ENCODE results near the gene PARL. TPM values are rescaled to one million over a fixed set of nuclear protein-coding genes. Genes with fewer than 3 reads are reported as not detected.

Gene PARL
- polyA plus RNA-seq, 2 of the 4 experiments (the other 2 are of a cell fraction): 45.9 to 71.6 TPM

DNA sequence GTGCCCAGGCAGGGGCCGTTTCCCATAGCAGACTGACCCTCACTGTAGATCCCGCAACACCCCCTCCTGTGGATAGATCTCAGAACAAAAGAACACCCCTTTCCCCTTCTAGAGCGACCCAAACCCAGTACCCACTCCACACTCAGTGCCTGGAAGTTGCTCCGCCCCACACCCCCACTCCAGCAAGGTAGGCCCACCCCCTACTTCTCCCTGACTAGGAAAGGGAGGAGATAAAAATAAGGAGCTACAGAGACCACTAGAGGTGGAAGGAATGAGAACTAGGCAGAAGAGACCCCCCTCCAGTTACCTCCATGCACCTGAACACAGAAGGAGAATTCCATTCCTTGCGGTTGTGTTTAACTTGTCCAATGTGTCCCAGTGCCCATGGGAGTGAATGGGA lies 30.2 kb upstream of the PARL start:
- POLR2A ChIA-PET: no interaction called here
- Histone ChIP-seq H3K9me3 (no peaks in the 10 kb centered on the region), H3K27ac (peak overlapping the region in 1 of 2 experiments; percentile 33; a peak in 2 of 6 replicates), H3K4me1 (peaks cover 11% of the 10 kb centered on the region; the same call in 2 of the 3 replicates), H3K4me2 (no peak overlapping the region), H3K4me3 (no peak overlapping the region)
- no peak for ATAC-seq
- DNase-seq (ENCODE audit: low read depth in 1 of 2, low spot score in 1 of 2): no peak
- FAIRE-seq: no peak
- CTCF ChIA-PET: interaction anchor here (0.8 to 1.3 kb wide), 2 partner anchors 11 to 18 kb away, joined by 3 to 4 read pairs; no protein-coding TSS in a partner anchor
- 85% methylated on average over 5 of the region's 5 CpGs for WGBS (ENCODE audit: missing lambda C conversion rate)
- TF ChIP-seq CEBPB (IDR thresholded peaks at IDR 0.05): no peak
- no peak for TF ChIP-seq MAFK (IDR thresholded peaks at IDR 0.05; ENCODE audit: partially characterized antibody)

- Histone ChIP-seq H3K4me3 (no peak overlapping the region), H3K27ac (peak overlapping the region in 1 of 2 experiments; percentile 11; a peak in 1 of 6 replicates), H3K4me1 (peaks cover 11% of the 10 kb centered on the region; the same call in 2 of the 3 replicates), H3K9me3 (no peaks in the 10 kb centered on the region), H3K4me2 (no peak overlapping the region)
- DNase-seq (ENCODE audit: low read depth in 1 of 2, low spot score in 1 of 2): no peak
- TF ChIP-seq JUN (IDR thresholded peaks at IDR 0.05) (no peak), ESRRA (IDR thresholded peaks at IDR 0.05; ENCODE audit: borderline replicate concordance, low read length) (no peak), CEBPB (IDR thresholded peaks at IDR 0.05) (no peak), RFX5 (IDR thresholded peaks at IDR 0.05) (no peak), PHF8 (IDR thresholded peaks at IDR 0.05; ENCODE audit: borderline replicate concordance, low read depth) (no peak), BHLHE40 (IDR thresholded peaks at IDR 0.05; ENCODE audit: low read depth, low read length) (no peak), TFCP2L1 (CRISPR knock-in tag; IDR thresholded peaks at IDR 0.05) (no peak), CBX2 (IDR thresholded peaks at IDR 0.05; ENCODE audit: borderline replicate concordance, low read depth) (no peak), CBX8 (IDR thresholded peaks at IDR 0.05) (no peak), RARB (CRISPR knock-in tag; IDR thresholded peaks at IDR 0.05) (no peak), PBX3 (IDR thresholded peaks at IDR 0.05) (no peak), HOXA7 (CRISPR knock-in tag; IDR thresholded peaks at IDR 0.05) (no peak), SMC3 (IDR thresholded peaks at IDR 0.05) (no peak)
- TF ChIP-seq, protein P1, sequence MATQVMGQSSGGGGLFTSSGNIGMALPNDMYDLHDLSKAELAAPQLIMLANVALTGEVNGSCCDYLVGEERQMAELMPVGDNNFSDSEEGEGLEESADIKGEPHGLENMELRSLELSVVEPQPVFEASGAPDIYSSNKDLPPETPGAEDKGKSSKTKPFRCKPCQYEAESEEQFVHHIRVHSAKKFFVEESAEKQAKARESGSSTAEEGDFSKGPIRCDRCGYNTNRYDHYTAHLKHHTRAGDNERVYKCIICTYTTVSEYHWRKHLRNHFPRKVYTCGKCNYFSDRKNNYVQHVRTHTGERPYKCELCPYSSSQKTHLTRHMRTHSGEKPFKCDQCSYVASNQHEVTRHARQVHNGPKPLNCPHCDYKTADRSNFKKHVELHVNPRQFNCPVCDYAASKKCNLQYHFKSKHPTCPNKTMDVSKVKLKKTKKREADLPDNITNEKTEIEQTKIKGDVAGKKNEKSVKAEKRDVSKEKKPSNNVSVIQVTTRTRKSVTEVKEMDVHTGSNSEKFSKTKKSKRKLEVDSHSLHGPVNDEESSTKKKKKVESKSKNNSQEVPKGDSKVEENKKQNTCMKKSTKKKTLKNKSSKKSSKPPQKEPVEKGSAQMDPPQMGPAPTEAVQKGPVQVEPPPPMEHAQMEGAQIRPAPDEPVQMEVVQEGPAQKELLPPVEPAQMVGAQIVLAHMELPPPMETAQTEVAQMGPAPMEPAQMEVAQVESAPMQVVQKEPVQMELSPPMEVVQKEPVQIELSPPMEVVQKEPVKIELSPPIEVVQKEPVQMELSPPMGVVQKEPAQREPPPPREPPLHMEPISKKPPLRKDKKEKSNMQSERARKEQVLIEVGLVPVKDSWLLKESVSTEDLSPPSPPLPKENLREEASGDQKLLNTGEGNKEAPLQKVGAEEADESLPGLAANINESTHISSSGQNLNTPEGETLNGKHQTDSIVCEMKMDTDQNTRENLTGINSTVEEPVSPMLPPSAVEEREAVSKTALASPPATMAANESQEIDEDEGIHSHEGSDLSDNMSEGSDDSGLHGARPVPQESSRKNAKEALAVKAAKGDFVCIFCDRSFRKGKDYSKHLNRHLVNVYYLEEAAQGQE (IDR thresholded peaks at IDR 0.05): no peak
- ChIA-PET CTCF (interaction anchor here (1.5 kb wide), 2 partner anchors 18 to 27 kb away, joined by 3 to 4 read pairs; no protein-coding TSS in a partner anchor), POLR2A (no interaction called here)
- no peak for ATAC-seq
- FAIRE-seq: no peak
- WGBS (ENCODE audit: missing lambda C conversion rate): 73% methylated on average over 5 of the region's 9 CpGs
These were observed 28.9 kb upstream of the PARL start for GRCh38 chr3:183913580-183913920.

DNA sequence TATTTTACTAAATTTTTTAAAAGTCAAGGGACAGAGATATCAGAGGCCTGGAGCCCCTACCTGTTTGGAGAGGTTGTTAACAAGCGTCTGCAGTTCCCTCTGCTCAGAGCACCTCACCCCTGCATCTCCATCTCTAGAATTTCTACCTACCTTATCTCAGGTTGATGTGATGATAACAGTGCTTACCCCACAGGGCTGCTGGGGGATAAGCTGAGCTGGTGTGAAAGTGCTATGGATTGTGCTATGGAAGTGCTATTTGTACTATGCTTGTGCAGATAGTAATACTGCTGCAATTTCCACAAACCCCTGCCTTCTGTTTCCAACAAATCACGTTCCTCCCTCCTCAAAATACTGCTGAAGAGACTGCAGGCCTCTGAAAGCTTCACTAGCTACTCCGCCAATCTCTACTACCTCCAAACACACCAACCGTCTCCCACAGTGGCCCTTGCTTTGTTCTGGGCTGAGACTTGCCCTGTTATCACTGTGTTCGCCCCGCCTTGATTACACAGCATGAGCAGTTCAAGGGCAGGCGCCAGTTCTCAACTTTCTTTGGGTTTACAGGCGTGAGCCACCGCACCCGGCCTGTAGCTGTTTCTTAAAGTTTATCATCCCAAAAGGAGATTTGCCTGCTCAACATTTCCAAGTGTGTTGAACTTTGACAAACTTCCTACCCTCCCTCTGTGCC lies 28.4 kb upstream of the PARL start:
- Histone ChIP-seq H3K9me3 (no peaks in the 10 kb centered on the region), H3K4me2 (no peak overlapping the region), H3K4me1 (peaks cover 11% of the 10 kb centered on the region; the same call in 2 of the 3 replicates), H3K4me3 (no peak overlapping the region), H3K27ac (peak overlapping the region in 1 of 2 experiments; percentile 11; a peak in 2 of 6 replicates)
- FAIRE-seq (no peak), DNase-seq (ENCODE audit: low read depth in 1 of 2, low spot score in 1 of 2) (no peak), ATAC-seq (peak in 1 of 2 experiments; percentile 44; a peak in 2 of 6 replicates)
- ChIA-PET POLR2A (no interaction called here), CTCF (interaction anchor here (1.4 to 1.5 kb wide), 3 partner anchors 17 to 28 kb away, joined by 3 to 5 read pairs (median 4); partner anchors contain the start of gene PARL)
- 72% methylated on average over 10 of the region's 10 CpGs for WGBS (ENCODE audit: missing lambda C conversion rate)
- TF ChIP-seq FOSL2 (IDR thresholded peaks at IDR 0.05) (no peak), FOSL2 (CRISPR knock-in tag; IDR thresholded peaks at IDR 0.05) (no peak), SMC3 (IDR thresholded peaks at IDR 0.05) (no peak)
- TF ChIP-seq, protein P2, sequence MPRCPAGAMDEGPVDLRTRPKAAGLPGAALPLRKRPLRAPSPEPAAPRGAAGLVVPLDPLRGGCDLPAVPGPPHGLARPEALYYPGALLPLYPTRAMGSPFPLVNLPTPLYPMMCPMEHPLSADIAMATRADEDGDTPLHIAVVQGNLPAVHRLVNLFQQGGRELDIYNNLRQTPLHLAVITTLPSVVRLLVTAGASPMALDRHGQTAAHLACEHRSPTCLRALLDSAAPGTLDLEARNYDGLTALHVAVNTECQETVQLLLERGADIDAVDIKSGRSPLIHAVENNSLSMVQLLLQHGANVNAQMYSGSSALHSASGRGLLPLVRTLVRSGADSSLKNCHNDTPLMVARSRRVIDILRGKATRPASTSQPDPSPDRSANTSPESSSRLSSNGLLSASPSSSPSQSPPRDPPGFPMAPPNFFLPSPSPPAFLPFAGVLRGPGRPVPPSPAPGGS (IDR thresholded peaks at IDR 0.05): no peak
- TF ChIP-seq, protein P3, sequence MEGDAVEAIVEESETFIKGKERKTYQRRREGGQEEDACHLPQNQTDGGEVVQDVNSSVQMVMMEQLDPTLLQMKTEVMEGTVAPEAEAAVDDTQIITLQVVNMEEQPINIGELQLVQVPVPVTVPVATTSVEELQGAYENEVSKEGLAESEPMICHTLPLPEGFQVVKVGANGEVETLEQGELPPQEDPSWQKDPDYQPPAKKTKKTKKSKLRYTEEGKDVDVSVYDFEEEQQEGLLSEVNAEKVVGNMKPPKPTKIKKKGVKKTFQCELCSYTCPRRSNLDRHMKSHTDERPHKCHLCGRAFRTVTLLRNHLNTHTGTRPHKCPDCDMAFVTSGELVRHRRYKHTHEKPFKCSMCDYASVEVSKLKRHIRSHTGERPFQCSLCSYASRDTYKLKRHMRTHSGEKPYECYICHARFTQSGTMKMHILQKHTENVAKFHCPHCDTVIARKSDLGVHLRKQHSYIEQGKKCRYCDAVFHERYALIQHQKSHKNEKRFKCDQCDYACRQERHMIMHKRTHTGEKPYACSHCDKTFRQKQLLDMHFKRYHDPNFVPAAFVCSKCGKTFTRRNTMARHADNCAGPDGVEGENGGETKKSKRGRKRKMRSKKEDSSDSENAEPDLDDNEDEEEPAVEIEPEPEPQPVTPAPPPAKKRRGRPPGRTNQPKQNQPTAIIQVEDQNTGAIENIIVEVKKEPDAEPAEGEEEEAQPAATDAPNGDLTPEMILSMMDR (IDR thresholded peaks at IDR 0.05): no peak
- TF ChIP-seq, protein P4, sequence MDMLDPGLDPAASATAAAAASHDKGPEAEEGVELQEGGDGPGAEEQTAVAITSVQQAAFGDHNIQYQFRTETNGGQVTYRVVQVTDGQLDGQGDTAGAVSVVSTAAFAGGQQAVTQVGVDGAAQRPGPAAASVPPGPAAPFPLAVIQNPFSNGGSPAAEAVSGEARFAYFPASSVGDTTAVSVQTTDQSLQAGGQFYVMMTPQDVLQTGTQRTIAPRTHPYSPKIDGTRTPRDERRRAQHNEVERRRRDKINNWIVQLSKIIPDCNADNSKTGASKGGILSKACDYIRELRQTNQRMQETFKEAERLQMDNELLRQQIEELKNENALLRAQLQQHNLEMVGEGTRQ (IDR thresholded peaks at IDR 0.05): no peak

Data from A549 (cell line).